Activated T-helper 2 cell treated with anti-CD3 and anti-CD28 coated beads, Interferon-gamma antibody, Interleukin-2, Interleukin-4, amounts not matched to agents 10 μg/mL and 5 μg/mL and 100 μg/mL, durations not matched to agents 14 hours and 24 hours and 36 hours (primary cell): ENCODE data around the gene EFCAB12. TPM values are rescaled to one million over a fixed set of nuclear protein-coding genes. Genes with fewer than 3 reads are reported as not detected.
"Not testable (repeated sequence)": the region's sequence is repeated elsewhere in the genome, so short reads cannot be mapped to it uniquely, and the experiment has no call there.

ENCODE experiments used
- DNase-seq: peaks from one replicate; pipeline ENCODE4 v3.0.0; 2021; ENCODE audit warnings: low spot score
- H3K27ac Mint-ChIP-seq: one replicate; pipeline ENCODE4 v1.8.0; 2021; ENCODE audit warnings: mixed read lengths
- H3K27me3 Mint-ChIP-seq: one replicate; pipeline ENCODE4 v1.8.0; 2021; ENCODE audit warnings: low read depth, mixed read lengths
- H3K36me3 Mint-ChIP-seq: one replicate; pipeline ENCODE4 v1.8.0; 2021; ENCODE audit warnings: low read depth, mixed read lengths
- H3K4me1 Mint-ChIP-seq: one replicate; pipeline ENCODE4 v1.8.0; 2021; ENCODE audit warnings: low read depth, mixed read lengths
- H3K4me3 Mint-ChIP-seq: one replicate; pipeline ENCODE4 v1.8.0; 2021; ENCODE audit warnings: low read depth, mild to moderate bottlenecking, moderate library complexity, mixed read lengths
- H3K9me3 Mint-ChIP-seq: one replicate; pipeline ENCODE4 v1.8.0; 2021; ENCODE audit warnings: mixed read lengths
- intact Hi-C: fragments of 100-400 bp; cut with micrococcal nuclease; formaldehyde crosslinking; loops from one replicate; pipeline ENCODE4 v1.15.1; 2023
- total RNA-seq: library from RNA; stranded (reverse); gene quantifications from 2 replicates; pipeline ENCODE4 v1.2.3, GENCODE V29; 2022

The EFCAB12 gene
- total RNA-seq, 1 donor from 2014 or later = 0.25 TPM

DNA sequence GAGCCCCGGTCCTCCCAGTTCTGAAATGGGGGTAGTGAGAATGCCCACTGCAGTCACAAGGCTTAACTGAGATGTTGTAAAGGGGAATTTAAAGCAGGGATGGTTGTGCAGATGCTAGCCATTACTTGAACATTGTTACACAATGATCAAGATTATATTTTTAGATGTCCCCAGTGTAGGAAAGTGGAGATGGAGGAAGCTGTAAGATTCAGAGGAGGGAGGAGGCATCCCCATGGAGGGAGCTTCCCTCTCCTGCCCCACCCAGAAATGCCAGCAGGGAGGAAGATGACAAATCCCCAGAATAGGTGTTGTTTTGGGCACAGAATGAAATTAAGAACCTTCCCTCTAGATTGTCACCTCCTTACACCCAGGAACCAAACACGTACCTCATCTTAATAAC, 46.1 kb downstream of the EFCAB12 start:
- DNase-seq = no peak
- H3K4me1 Mint-ChIP-seq = no peaks in the 10 kb centered on the region
- peaks cover 19% of the 10 kb centered on the region for H3K36me3 Mint-ChIP-seq
- intact Hi-C loops = no loop called here
- no peaks in the 10 kb centered on the region for H3K27me3 Mint-ChIP-seq
- no peak overlapping the region for H3K4me3 Mint-ChIP-seq
- no peaks in the 10 kb centered on the region for H3K9me3 Mint-ChIP-seq
- H3K27ac Mint-ChIP-seq = no peak overlapping the region

DNA sequence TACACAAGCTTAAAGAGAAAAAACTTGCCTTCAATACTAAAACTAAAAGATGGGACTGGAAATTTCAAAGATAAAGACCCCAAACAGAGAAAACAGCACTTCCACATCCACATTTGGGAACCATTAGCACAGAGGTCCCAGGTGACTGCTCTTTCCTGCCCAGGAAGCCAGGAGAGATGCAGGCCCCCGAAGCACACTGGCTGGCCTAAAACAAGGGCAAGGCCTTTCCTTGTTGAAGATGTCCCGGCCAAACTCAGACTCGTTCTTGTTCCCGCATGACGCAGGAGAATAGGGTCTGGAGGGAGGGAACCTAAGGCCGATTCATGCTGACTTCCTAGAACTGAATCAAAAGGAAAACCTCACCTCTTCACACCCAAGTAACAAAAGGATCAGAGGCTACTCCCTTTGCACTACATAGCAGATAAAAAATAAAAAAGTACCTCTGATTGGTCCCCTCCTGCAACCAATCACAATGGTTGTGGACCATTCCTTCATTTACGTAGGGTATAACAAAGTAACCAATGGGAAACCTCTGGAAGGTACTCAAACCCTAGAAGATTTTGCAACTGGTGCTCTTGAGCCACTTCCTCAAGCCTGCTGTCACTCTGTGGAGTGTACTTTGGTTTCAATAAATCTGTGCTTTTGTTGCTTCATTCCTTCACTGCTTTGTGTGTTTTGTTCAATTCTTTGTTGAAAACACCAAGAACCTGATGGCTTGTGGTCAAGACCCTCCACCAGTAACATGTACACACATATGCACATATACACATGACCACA, 48.7 kb downstream of the EFCAB12 start:
- no peaks in the 10 kb centered on the region for H3K9me3 Mint-ChIP-seq
- no peaks in the 10 kb centered on the region for H3K4me1 Mint-ChIP-seq
- H3K27ac Mint-ChIP-seq = no peak overlapping the region
- no peaks in the 10 kb centered on the region for H3K27me3 Mint-ChIP-seq
- intact Hi-C loops = no loop called here
- no peak overlapping the region for H3K4me3 Mint-ChIP-seq
- peaks cover 12% of the 10 kb centered on the region for H3K36me3 Mint-ChIP-seq
- DNase-seq = no peak

DNA sequence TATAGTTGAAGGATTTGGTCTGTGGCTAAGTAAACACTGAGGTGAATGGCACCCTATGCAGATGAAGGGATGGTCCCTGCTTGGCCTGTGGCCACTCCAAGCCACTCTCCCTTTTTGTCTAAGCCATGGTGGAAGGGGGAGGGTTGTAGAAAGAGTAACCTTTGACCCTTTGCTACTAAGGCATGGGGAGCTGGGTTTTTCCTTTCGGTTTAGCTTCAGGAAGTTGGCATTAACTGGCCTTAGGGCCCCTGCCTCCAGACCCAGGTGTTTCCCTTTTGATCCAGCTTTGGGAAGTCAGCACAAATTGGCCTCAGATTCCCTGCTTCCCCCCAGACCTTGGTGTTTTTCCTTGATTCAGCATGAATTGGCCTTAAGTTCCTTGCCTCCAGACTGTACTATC, 49.5 kb downstream of the EFCAB12 start:
- Mint-ChIP-seq H3K4me3 (no peak overlapping the region), H3K27ac (no peak overlapping the region), H3K9me3 (no peaks in the 10 kb centered on the region), H3K36me3 (peaks cover 12% of the 10 kb centered on the region), H3K27me3 (no peaks in the 10 kb centered on the region), H3K4me1 (no peaks in the 10 kb centered on the region)
- no peak for DNase-seq
- intact Hi-C loops = no loop called here

DNA sequence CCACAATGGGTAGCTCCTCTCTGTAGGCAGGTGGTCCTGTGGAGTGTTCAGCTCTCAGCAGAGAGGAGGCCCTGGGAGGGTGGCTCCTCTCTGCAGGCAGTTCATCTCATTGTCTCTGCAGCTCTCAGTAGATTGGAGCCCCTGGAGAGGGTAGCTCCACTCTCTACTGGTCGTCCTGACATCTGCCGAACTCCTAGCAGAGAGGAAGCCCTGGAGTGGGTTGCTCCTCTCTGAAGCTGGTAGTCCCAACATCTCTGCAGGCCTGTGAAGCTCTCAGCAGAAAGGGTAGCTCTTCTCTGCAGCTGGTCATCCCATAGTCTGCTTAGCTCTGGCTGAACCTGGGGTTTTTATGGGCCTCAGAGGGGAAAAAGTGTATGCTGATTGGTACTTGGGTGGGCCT, 50.8 kb downstream of the EFCAB12 start:
- Mint-ChIP-seq H3K36me3 (peaks cover 11% of the 10 kb centered on the region), H3K4me1 (no peaks in the 10 kb centered on the region), H3K27me3 (no peaks in the 10 kb centered on the region), H3K9me3 (no peaks in the 10 kb centered on the region), H3K4me3 (no peak overlapping the region), H3K27ac (no peak overlapping the region)
- no peak for DNase-seq
- intact Hi-C loops = no loop called here

DNA sequence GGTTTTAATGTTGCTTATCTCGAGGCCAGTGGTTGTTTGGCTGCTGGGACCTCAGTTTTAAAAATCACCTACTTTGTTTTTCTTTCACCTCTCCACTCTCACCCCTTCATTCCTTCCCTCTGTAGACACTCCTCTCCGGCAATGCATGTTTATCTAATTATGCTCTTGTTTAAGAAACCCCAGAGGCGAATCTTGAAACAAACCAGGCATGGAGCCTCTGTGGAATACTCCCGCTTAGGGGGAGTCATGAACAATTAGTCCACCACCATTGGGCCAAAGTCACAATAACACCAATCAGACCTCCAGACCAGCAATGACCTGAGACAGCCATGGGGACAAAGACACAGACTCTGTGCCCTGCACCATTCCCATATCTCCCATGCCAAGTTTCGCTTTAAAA, 53.3 kb downstream of the EFCAB12 start:
- Mint-ChIP-seq H3K27ac (no peak overlapping the region), H3K36me3 (peaks cover 5% of the 10 kb centered on the region), H3K4me3 (no peak overlapping the region), H3K9me3 (no peaks in the 10 kb centered on the region), H3K27me3 (no peaks in the 10 kb centered on the region), H3K4me1 (no peaks in the 10 kb centered on the region)
- no peak for DNase-seq
- intact Hi-C loops = no loop called here

DNA sequence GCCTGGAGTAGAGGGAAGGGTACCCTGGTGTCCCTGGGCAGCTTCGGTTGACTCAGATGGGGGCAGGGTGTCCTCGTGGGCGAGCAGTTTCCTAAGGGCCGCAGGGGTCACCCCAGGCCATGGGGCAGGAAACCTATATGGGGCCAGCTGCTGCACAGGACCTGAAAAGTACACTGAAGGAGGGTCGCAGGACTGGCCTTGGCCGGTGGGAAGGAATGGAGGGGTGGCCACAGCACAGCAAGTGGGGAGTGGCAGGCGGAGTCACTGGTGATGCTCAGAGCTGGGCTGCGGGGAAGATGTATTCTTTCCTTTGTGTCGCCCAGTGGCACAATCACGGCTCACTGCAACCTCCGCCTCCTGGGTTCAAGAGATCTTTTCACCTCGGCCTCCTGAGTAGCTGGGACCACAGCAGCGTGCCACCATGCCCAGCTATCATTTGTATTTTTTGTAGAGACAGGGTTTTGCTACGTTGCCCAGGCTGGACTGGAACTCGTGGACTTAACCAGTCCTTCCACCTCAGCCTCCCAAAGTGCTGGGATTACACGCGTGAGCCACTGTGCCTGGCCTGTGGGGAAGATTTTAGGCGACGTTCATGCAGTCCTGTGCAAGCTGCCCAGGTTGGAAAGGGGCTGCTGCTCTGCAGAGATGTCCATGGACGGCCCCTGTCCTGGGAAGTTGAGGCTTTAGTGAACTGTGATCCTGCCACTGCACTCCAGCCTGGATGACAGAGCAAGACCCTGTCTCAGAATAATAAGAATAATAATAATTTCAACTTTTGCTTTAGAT, 57.2 kb downstream of the EFCAB12 start:
- no peak for DNase-seq
- no peak overlapping the region for H3K4me3 Mint-ChIP-seq
- no peaks in the 10 kb centered on the region for H3K9me3 Mint-ChIP-seq
- H3K36me3 Mint-ChIP-seq = no peaks in the 10 kb centered on the region
- no peak overlapping the region for H3K27ac Mint-ChIP-seq
- intact Hi-C loops = no loop called here
- H3K27me3 Mint-ChIP-seq = no peaks in the 10 kb centered on the region
- no peaks in the 10 kb centered on the region for H3K4me1 Mint-ChIP-seq

DNA sequence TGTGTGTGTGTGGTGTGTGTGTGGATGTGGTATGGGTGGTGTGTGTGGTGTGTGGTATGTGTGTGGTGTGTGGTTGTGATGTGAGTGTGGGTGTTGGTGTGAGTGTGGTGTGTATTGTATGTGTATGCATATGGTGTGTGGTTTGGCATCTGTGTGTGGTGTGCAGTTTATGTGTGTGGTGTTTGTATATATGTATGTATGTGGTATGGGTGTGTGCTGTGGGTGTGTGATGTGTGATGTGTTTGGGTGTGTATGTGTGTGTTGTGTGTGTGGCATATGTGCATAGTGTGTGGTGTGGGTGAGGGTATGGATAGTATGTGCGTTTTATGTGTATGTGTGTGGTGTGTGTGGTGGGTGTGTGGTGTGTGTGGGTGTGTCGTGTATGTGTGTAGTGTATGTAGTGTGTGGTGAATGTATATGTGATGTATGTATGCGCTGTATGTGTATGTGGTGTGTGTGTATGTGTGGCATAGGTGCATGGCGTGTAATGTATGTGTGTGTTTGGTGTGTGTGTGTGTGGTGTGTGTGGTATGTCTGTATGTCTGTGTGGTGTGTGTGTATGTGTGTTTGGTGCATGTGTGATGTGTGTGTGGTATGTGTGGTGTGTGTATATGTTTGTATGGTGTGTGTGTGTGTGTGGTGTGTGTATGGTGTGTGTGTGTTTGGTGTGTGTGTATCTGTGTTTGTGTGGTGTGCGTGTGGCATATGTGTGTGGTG, 58.0 kb downstream of the EFCAB12 start:
- H3K4me3 Mint-ChIP-seq = no peak overlapping the region
- no peaks in the 10 kb centered on the region for H3K9me3 Mint-ChIP-seq
- no peak overlapping the region for H3K27ac Mint-ChIP-seq
- H3K4me1 Mint-ChIP-seq = no peaks in the 10 kb centered on the region
- intact Hi-C loops = no loop called here
- H3K36me3 Mint-ChIP-seq = no peaks in the 10 kb centered on the region
- H3K27me3 Mint-ChIP-seq = no peaks in the 10 kb centered on the region
- DNase-seq = no peak

DNA sequence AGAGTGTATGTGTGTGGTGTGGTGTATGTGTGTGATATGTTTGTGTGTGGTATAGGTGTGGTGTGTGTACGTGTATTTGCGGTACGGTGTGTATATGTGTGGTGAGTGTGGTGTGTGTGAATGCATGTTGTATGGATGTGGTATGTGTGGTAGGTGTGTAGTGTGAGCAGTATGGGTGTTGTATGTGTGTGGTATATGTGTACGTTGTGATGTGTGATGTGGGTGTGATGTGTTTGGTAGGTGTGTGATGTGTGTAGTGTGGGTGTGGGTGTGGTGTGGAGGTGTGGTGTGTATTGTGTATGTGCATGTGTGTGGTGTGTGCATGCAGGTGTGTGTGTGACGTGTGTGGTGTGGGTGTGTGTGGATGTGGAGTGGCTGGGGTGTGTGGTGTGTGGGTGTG, 58.7 kb downstream of the EFCAB12 start:
- no peaks in the 10 kb centered on the region for H3K27me3 Mint-ChIP-seq
- H3K36me3 Mint-ChIP-seq = no peaks in the 10 kb centered on the region
- intact Hi-C loops = no loop called here
- no peak for DNase-seq
- H3K9me3 Mint-ChIP-seq = no peaks in the 10 kb centered on the region
- no peaks in the 10 kb centered on the region for H3K4me1 Mint-ChIP-seq
- no peak overlapping the region for H3K27ac Mint-ChIP-seq
- H3K4me3 Mint-ChIP-seq = no peak overlapping the region

DNA sequence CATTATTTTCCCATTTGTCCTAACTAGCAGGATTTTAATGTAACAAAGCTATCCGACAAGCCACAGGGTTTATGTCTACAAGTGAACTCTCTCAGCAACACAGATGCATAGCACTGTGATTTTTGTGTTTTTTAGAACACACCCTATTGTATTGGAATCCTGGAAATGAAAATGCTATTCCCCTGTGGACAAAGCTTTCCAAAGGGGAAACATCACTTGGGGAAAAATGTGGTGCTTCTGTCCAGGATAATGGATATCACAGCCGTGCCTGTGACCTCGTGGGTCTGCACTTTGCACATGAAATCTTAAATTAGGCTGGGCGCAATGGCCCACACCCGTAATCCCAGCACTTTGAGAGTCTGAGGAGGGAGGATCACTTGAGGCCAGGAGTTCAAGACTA, 60.6 kb downstream of the EFCAB12 start:
- Mint-ChIP-seq H3K27ac (no peak overlapping the region), H3K36me3 (no peaks in the 10 kb centered on the region), H3K27me3 (no peaks in the 10 kb centered on the region), H3K4me3 (no peak overlapping the region), H3K4me1 (no peaks in the 10 kb centered on the region), H3K9me3 (no peaks in the 10 kb centered on the region)
- no peak for DNase-seq
- intact Hi-C loops = no loop called here

DNA sequence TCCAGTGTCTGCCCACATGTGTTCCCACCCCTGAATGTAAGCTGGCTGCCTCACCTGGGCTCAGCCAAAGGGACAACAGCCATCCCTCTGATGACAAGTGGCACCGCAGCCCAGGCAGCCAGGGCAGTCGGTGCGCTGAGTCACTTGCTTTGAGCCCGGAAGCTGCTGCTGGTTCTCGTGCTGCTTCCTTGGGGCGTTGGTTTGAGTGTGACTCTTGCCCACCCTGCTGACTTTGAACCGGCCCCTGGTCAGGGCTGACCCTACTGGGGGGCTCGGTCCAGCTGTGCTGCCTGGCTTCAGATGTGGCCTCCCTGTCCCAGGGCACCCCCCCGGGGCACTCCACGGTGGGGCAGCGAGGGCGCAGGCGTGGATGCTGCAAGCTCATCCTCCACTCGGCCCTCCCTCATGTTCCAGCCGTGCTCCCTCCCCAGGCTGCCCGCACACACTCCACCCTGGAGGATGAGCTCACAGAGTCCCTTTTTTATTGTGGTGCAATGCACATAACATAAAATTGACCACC, 62.1 kb downstream of the EFCAB12 start:
- no peaks in the 10 kb centered on the region for H3K36me3 Mint-ChIP-seq
- H3K27ac Mint-ChIP-seq = no peak overlapping the region
- no peaks in the 10 kb centered on the region for H3K4me1 Mint-ChIP-seq
- no peak for DNase-seq
- intact Hi-C loops = no loop called here
- H3K9me3 Mint-ChIP-seq = no peaks in the 10 kb centered on the region
- no peak overlapping the region for H3K4me3 Mint-ChIP-seq
- H3K27me3 Mint-ChIP-seq = no peaks in the 10 kb centered on the region

DNA sequence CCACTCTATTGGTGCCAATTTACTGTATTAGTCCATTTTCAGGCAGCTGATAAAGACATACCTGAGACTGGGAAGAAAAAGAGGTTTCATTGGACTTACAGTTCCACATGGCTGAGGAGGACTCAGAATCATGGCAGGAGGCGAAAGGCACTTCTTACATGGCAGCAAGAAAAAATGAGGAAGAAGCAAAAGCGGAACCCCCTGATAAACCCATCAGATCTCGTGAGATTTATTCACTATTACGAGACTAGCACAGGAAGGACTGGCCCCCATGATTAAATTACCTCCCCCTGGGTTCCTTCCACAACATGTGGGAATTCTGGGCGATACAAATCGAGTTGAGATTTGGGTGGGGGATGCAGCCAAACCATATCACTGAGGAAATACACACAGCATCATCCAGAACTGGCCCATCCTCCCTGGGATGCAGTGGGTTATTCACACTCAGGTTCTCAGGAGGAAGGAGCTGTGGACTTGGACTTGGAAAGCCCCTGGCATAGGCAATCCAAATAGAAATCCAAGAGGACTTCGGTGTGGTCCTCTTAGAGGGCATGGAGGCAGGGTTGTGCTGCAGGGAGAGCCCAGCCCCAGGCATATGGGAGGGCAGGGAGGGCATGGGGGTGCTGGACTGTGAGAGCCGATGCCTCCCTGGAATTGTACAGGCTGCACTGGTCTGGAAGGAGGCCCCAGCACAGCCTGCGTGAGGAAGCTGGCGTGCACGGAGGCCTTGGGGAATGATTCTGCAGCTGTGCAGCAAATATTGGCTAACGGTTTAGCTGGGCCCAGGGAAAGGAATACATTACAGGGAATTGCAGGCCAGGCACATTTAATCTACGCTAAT, 62.9 kb downstream of the EFCAB12 start:
- DNase-seq = no peak
- Mint-ChIP-seq H3K9me3 (no peaks in the 10 kb centered on the region), H3K27ac (no peak overlapping the region), H3K4me1 (no peaks in the 10 kb centered on the region), H3K4me3 (no peak overlapping the region), H3K27me3 (no peaks in the 10 kb centered on the region), H3K36me3 (no peaks in the 10 kb centered on the region)
- intact Hi-C loops = no loop called here

DNA sequence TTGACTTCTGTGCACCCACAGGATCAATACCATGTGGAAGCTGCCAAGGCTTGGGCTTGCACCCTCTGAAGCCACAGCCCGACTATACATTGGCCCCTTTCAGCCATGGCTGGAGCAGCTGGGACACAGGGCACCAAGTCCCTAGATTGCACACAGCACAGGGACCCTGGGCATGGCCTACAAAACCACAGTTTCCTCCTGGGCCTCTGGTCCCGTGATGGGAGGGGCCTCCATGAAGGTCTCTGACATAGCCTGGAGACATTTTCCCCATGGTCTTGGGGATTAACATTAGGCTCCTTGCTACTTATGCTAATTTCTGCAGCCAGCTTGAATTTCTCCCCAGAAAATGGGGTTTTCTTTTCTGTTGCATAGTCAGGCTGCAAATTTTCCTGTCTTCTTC, 63.6 kb downstream of the EFCAB12 start:
- H3K36me3 Mint-ChIP-seq, intact Hi-C loops, H3K27ac Mint-ChIP-seq, H3K27me3 Mint-ChIP-seq, DNase-seq, H3K4me3 Mint-ChIP-seq, H3K4me1 Mint-ChIP-seq, H3K9me3 Mint-ChIP-seq: not testable (repeated sequence)
